Upper lobe of left lung (tissue), 6 donors: ENCODE data around the gene OPALIN. TPM values are rescaled to one million over a fixed set of nuclear protein-coding genes. Genes with fewer than 3 reads are reported as not detected.

Experiments used
- ATAC-seq, 2 donors: fragments of 200-7000 bp; cut with Tn5 transposase; one replicate each; pipeline ENCODE4 v1.9.1; 2022; ENCODE audit warnings: mild to moderate bottlenecking in 2 of 2, moderate library complexity in 2 of 2; ENCODE audit not compliant: low FRiP score in 2 of 2
- DNase-seq, 2 donors: peaks; one replicate each; pipeline ENCODE4 v3.0.0-alpha.2; 2019 to 2020
- H3K27ac ChIP-seq, 4 donors: fragments of 200-600 bp; sonication (generic); one replicate each; pipeline ENCODE4 v1.5.1; 2016 to 2019
- H3K27me3 ChIP-seq, 4 donors: fragments of 200-600 bp; sonication (generic); one replicate each; pipeline ENCODE4 v1.5.1; 2017 to 2019
- H3K36me3 ChIP-seq, 4 donors: fragments of 200-600 bp; sonication (generic); one replicate each; pipeline ENCODE4 v1.5.1; 2016 to 2019
- H3K4me1 ChIP-seq, 4 donors: fragments of 200-600 bp; sonication (generic); one replicate each; pipeline ENCODE4 v1.5.1; 2018 to 2019
- H3K4me3 ChIP-seq, 4 donors: fragments of 200-600 bp; sonication (generic); one replicate each; pipeline ENCODE4 v1.5.1; 2017 to 2019; ENCODE audit warnings: mild to moderate bottlenecking in 2 of 4, moderate library complexity in 1 of 4
- H3K9me3 ChIP-seq, 4 donors: fragments of 200-600 bp; sonication (generic); one replicate each; pipeline ENCODE4 v1.5.1; 2018 to 2019
- EP300 ChIP-seq, 4 donors: sonication (generic); formaldehyde crosslinking; IDR thresholded peaks; one replicate each; pipeline ENCODE4 v1.5.1; 2017; ENCODE audit warnings: antibody characterized with exemption in 4 of 4, control low read depth in 2 of 4
- POLR2A ChIP-seq, 4 donors: fragments of 450-650 bp; IDR thresholded peaks; one replicate each; pipeline ENCODE4 v1.5.1; 2016 to 2017; ENCODE audit warnings: antibody characterized with exemption in 4 of 4, mild to moderate bottlenecking in 2 of 4
- POLR2AphosphoS5 ChIP-seq, 2 donors: sonication (generic); formaldehyde crosslinking; IDR thresholded peaks; one replicate each; pipeline ENCODE4 v1.5.1; 2017; ENCODE audit warnings: antibody characterized with exemption in 2 of 2
- WGBS, 2 donors: methylation state at CpG; one replicate each; pipeline ENCODE4 v1.1.5; 2017 to 2018; 5-methylcytosine and 5-hydroxymethylcytosine counted together
- total RNA-seq, 6 donors: library from RNA; depleted of rRNA in 4 of 6; stranded (reverse); fragments of >200 nt in 4 of 6; gene quantifications; one replicate each; pipeline versions ENCODE4 v1.1.0 to v1.2.1, GENCODE V29; 2016 to 2021
- TF ChIP-seq, protein P1 (sequence below), 6 experiments: fragments of 450-650 bp in 4 of 6; fragments of 200-600 bp in 2 of 6; sonication (generic) in 2 of 6; IDR thresholded peaks; one replicate each; pipeline ENCODE4 v1.5.1; 2016 to 2019; ENCODE audit warnings: antibody characterized with exemption in 6 of 6
- donor health status: DM: no; HTN: no; CAD: no; lungs with moderate emphysema.
- donor health status: DM: no; HTN: yes; CAD: no; lungs with severe emphysema.

Gene OPALIN
- total RNA-seq, 6 donors from 2014 or later = not detected

- Histone ChIP-seq H3K4me1 (no peaks in the 10 kb centered on the region), H3K36me3 (no peaks in the 10 kb centered on the region), H3K9me3 (no peaks in the 10 kb centered on the region), H3K27me3 (no peaks in the 10 kb centered on the region), H3K27ac (no peak overlapping the region), H3K4me3 (no peak overlapping the region)
- ATAC-seq = no peak
- 71 to 79% methylated on average over 7 to 8 of the region's 8 CpGs for WGBS, 2 donors
- DNase-seq = no peak
- TF ChIP-seq, protein P1, sequence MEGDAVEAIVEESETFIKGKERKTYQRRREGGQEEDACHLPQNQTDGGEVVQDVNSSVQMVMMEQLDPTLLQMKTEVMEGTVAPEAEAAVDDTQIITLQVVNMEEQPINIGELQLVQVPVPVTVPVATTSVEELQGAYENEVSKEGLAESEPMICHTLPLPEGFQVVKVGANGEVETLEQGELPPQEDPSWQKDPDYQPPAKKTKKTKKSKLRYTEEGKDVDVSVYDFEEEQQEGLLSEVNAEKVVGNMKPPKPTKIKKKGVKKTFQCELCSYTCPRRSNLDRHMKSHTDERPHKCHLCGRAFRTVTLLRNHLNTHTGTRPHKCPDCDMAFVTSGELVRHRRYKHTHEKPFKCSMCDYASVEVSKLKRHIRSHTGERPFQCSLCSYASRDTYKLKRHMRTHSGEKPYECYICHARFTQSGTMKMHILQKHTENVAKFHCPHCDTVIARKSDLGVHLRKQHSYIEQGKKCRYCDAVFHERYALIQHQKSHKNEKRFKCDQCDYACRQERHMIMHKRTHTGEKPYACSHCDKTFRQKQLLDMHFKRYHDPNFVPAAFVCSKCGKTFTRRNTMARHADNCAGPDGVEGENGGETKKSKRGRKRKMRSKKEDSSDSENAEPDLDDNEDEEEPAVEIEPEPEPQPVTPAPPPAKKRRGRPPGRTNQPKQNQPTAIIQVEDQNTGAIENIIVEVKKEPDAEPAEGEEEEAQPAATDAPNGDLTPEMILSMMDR (IDR thresholded peaks at IDR 0.05) = no peak
- TF ChIP-seq POLR2A (IDR thresholded peaks at IDR 0.05) (no peak), EP300 (IDR thresholded peaks at IDR 0.05) (no peak), POLR2AphosphoS5 (IDR thresholded peaks at IDR 0.05) (no peak)
These were observed 1.7 kb downstream of the OPALIN start for GRCh38 chr10:96357038-96357620.

DNA sequence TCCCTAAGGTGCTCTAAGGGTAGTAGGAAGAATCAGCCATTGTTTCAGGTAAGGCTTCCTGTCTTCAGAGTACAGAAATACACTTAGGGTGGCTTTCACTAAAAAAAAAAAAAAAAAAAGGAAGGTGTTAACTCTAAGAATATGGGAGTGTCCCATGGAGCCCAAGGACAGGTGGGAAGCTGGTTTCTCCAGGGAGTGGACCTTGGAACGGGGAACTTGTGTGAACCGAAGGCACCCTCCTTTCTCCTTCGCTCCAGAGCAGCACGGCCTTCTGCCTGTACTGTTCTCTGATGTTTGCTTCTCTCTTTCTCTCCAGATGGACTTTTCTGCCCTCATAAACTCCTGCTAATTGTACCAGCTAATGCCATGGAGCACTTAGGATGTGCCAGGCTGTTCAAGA lies 6.2 kb downstream of the OPALIN start:
- H3K27me3 ChIP-seq = no peaks in the 10 kb centered on the region
- H3K27ac ChIP-seq = no peak overlapping the region
- no peak overlapping the region for H3K4me3 ChIP-seq
- no peak for TF ChIP-seq EP300 (IDR thresholded peaks at IDR 0.05)
- TF ChIP-seq POLR2AphosphoS5 (IDR thresholded peaks at IDR 0.05) = no peak
- TF ChIP-seq POLR2A (IDR thresholded peaks at IDR 0.05) = no peak
- TF ChIP-seq, protein P1 (IDR thresholded peaks at IDR 0.05) = no peak
- no peaks in the 10 kb centered on the region for H3K4me1 ChIP-seq
- no peak for DNase-seq
- ATAC-seq = no peak
- 59 to 66% methylated on average over 4 of the region's 4 CpGs for WGBS, 2 donors
- H3K9me3 ChIP-seq = no peaks in the 10 kb centered on the region
- no peaks in the 10 kb centered on the region for H3K36me3 ChIP-seq

DNA sequence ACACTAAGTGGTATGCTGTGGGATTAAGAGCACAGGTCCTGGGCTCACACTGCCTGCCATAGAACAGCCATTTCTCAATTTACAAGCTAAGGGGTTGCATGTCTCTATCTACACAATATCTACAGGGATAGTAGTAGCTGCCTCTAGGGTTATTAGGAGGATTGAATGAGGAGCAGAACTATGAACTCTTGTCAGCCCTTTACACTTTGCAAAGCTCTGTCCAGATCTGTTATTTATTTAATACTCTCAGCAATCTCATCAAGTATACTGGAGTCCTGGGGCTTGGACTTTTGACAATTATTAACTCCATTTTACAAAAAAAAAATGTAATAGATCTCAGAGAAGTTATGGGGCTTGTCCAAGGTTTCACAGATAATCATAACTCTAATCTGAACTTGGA lies 6.8 kb downstream of the OPALIN start:
- Histone ChIP-seq H3K36me3 (no peaks in the 10 kb centered on the region), H3K9me3 (no peaks in the 10 kb centered on the region), H3K4me3 (no peak overlapping the region), H3K27me3 (no peaks in the 10 kb centered on the region), H3K27ac (no peak overlapping the region), H3K4me1 (no peaks in the 10 kb centered on the region)
- ATAC-seq (no peak), DNase-seq (no peak)
- TF ChIP-seq POLR2AphosphoS5 (IDR thresholded peaks at IDR 0.05) = no peak
- TF ChIP-seq POLR2A (IDR thresholded peaks at IDR 0.05) = no peak
- TF ChIP-seq, protein P1 (IDR thresholded peaks at IDR 0.05) = no peak
- no peak for TF ChIP-seq EP300 (IDR thresholded peaks at IDR 0.05)

GRCh38 chr10:96346295-96346694 lies 12.5 kb downstream of the OPALIN start:
- no peaks in the 10 kb centered on the region for H3K9me3 ChIP-seq

More at GRCh38 chr10:96346295-96346694, 12.5 kb downstream of the OPALIN start:
- H3K27me3 ChIP-seq = no peaks in the 10 kb centered on the region
- WGBS, 2 donors = 81 to 92% methylated on average over 1 of the region's 1 CpG
- no peak for DNase-seq
- H3K36me3 ChIP-seq = no peaks in the 10 kb centered on the region
- TF ChIP-seq POLR2A (IDR thresholded peaks at IDR 0.05) = no peak
- TF ChIP-seq, protein P1 (IDR thresholded peaks at IDR 0.05) = no peak
- TF ChIP-seq POLR2AphosphoS5 (IDR thresholded peaks at IDR 0.05) = no peak
- TF ChIP-seq EP300 (IDR thresholded peaks at IDR 0.05) = no peak
- H3K27ac ChIP-seq = no peak overlapping the region
- ATAC-seq = no peak
- no peak overlapping the region for H3K4me3 ChIP-seq
- no peaks in the 10 kb centered on the region for H3K4me1 ChIP-seq
